HepG2 (cell line): ENCODE measurements around the gene PEPD. TPM values are rescaled to one million over a fixed set of nuclear protein-coding genes. Genes with fewer than 3 reads are reported as not detected.
A peak's percentile ranks its signal among the peaks of the same experiment; 100 is the strongest.

ENCODE experiments used
- ATAC-seq: fragments of 200-7000 bp; cut with Tn5 transposase; 3 replicates; pipeline ENCODE4 v1.9.1; 2020; ENCODE audit warnings: mild to moderate bottlenecking, moderate library complexity
- BruUV-seq: library from RNA; stranded (reverse); fragments of 400-500 nt; replicated peaks from 2 replicates; lab custom pipeline; 2021; lab: Mats Ljungman, UMichigan
- CTCF ChIA-PET: fragments of 300-600 bp; formaldehyde crosslinking; extraction: SDS; loops from one replicate; lab custom pipeline; 2021; ENCODE audit warnings: low total read pairs, inconsistent platforms, low intra/inter-chr PET ratio; lab: Yijun Ruan, JAX
- POLR2A ChIA-PET: fragments of 350-600 bp; sonication (Branson Sonifier 250); formaldehyde crosslinking; loops from one replicate; lab custom pipeline; 2020; ENCODE audit warnings: antibody characterized with exemption, inconsistent platforms; lab: Yijun Ruan, JAX
- DNase-seq: peaks from one replicate; pipeline ENCODE4 v3.0.0-alpha.2; 2015; ENCODE audit warnings: low spot score
- FAIRE-seq: peaks from 3 replicates; lab custom pipeline; 2011; peaks lifted over from hg19 to GRCh38; lab: Jason Lieb, UNC
- H2AFZ ChIP-seq: one replicate; pipeline ENCODE4 v1.6.1; 2011; ENCODE audit warnings: low read length, inconsistent platforms
- H3K27ac ChIP-seq: fragments of 300-600 bp; 3 replicates; pipeline ENCODE4 v1.8.0; 2011; ENCODE audit warnings: mixed run types, mild to moderate bottlenecking, mixed read lengths, low read length, inconsistent platforms; ENCODE audit not compliant: insufficient read depth; ENCODE audit errors: extremely low read length
- H3K27me3 ChIP-seq, 2 experiments: fragments of 200-600 bp in 1 of 2; 2 replicates in 1 of 2; 3 replicates in 1 of 2; pipeline versions ENCODE4 v1.6.0 to v1.8.0; 2011; ENCODE audit warnings: low read length in 2 of 2, mild to moderate bottlenecking in 2 of 2, moderate library complexity in 2 of 2, inconsistent platforms in 1 of 2; ENCODE audit not compliant: insufficient read depth in 2 of 2, control insufficient read depth in 1 of 2
- H3K36me3 ChIP-seq, 2 experiments: fragments of 200-600 bp in 1 of 2; replicated peaks in 1 of 2; 2 replicates in 1 of 2; 3 replicates in 1 of 2; pipeline versions ENCODE4 v1.5.1 to v1.8.0; 2011; ENCODE audit warnings: low read length in 2 of 2, inconsistent platforms in 1 of 2; ENCODE audit not compliant: insufficient read depth in 2 of 2, control insufficient read depth in 1 of 2
- H3K4me1 ChIP-seq: 2 replicates; pipeline ENCODE4 v1.5.1; 2012; ENCODE audit warnings: low read length, inconsistent platforms; ENCODE audit not compliant: insufficient read depth
- H3K4me2 ChIP-seq: 2 replicates; pipeline ENCODE4 v1.6.0; 2011; ENCODE audit warnings: low read depth, low read length, inconsistent platforms
- H3K4me3 ChIP-seq, 3 experiments: fragments of 200-600 bp in 1 of 3; sonication (generic), shearing (Covaris generic) in 1 of 3; replicated peaks in 1 of 3; 2 replicates each; pipeline ENCODE4 v1.5.1; 2011 to 2016; ENCODE audit warnings: low read length in 3 of 3, inconsistent platforms in 2 of 3, low read depth in 2 of 3, mild to moderate bottlenecking in 2 of 3, control low read depth in 1 of 3, mixed read lengths in 1 of 3; ENCODE audit not compliant: insufficient read depth in 1 of 3
- H3K79me2 ChIP-seq: one replicate; pipeline ENCODE4 v1.6.1; 2011; ENCODE audit warnings: low read length, inconsistent platforms; ENCODE audit not compliant: insufficient read depth
- H3K9ac ChIP-seq: 2 replicates; pipeline ENCODE4 v1.6.0; 2011; ENCODE audit warnings: mild to moderate bottlenecking, low read depth, low read length, inconsistent platforms; ENCODE audit not compliant: insufficient read depth
- H3K9me3 ChIP-seq: 2 replicates; pipeline ENCODE4 v1.5.1; 2012; ENCODE audit warnings: mild to moderate bottlenecking, low read length
- H4K20me1 ChIP-seq: 2 replicates; pipeline ENCODE4 v1.6.0; 2011; ENCODE audit warnings: inconsistent platforms, mild to moderate bottlenecking, low read length, moderate library complexity; ENCODE audit not compliant: insufficient read depth
- ATAD3A ChIP-seq: sonication (generic); formaldehyde crosslinking; IDR thresholded peaks from 2 replicates; pipeline ENCODE4 v1.4.0; 2020; ENCODE audit warnings: missing genetic modification reagents
- MEIS2 ChIP-seq: sonication (generic); formaldehyde crosslinking; IDR thresholded peaks from 2 replicates; pipeline ENCODE4 v1.9.0; 2021; ENCODE audit warnings: mild to moderate bottlenecking, missing genetic modification reagents
- NFKB2 ChIP-seq: sonication (generic); formaldehyde crosslinking; IDR thresholded peaks from 2 replicates; pipeline ENCODE4 v1.4.0; 2020; ENCODE audit warnings: missing genetic modification reagents, borderline replicate concordance
- RBM22 ChIP-seq: fragments of 200-400 bp; formaldehyde crosslinking; optimal IDR thresholded peaks from 2 replicates; pipeline ENCODE3; 2017; ENCODE audit warnings: mild to moderate bottlenecking, low read length, moderate library complexity
- RXRA ChIP-seq: sonication (generic); formaldehyde crosslinking; IDR thresholded peaks from 2 replicates; pipeline ENCODE4 v1.5.1; 2020; ENCODE audit warnings: missing genetic modification reagents
- ZNF138 ChIP-seq: sonication (generic); formaldehyde crosslinking; IDR thresholded peaks from 2 replicates; pipeline ENCODE4 v1.5.0; 2020; ENCODE audit warnings: mild to moderate bottlenecking, low read depth, missing genetic modification reagents
- ZNF3 ChIP-seq: IDR thresholded peaks from 2 replicates; pipeline ENCODE4 v1.7.0; 2017; ENCODE audit warnings: inconsistent platforms
- ZNF501 ChIP-seq: sonication (generic); formaldehyde crosslinking; IDR thresholded peaks from 2 replicates; pipeline ENCODE4 v1.5.1; 2020; ENCODE audit warnings: mild to moderate bottlenecking, moderate library complexity, missing genetic modification reagents
- WGBS: methylation state at CpG from one replicate; pipeline ENCODE4 v1.1.6; 2017; ENCODE audit warnings: low lambda C conversion rate; 5-methylcytosine and 5-hydroxymethylcytosine counted together
- in situ Hi-C: cut with HindIII; loops from 2 replicates; pipeline ENCODE4 v1.10.0; 2017; ENCODE audit warnings: low pct_unique_long_range_greater_than_20kb; ENCODE audit not compliant: extremely low pct_ligation_motif_present
- intact Hi-C: fragments of 100-400 bp; cut with micrococcal nuclease; formaldehyde crosslinking; loops from one replicate; pipeline ENCODE4 v1.10.0; 2022; ENCODE audit not compliant: unreplicated experiment
- polyA plus RNA-seq, 8 experiments: library from polyadenylated mRNA; depleted of rRNA in 3 of 8; stranded (reverse) in 7 of 8; unstranded in 1 of 8; fragments of >200 nt; fragmentation: Illumina TruSeq in 4 of 8; extraction: Trizol in 4 of 8; gene quantifications; 2 replicates each; pipeline versions ENCODE4 v1.2.1 to v1.2.3, GENCODE V29; 2011 to 2016; ENCODE audit warnings: low read depth in 4 of 8, missing spikeins in 1 of 8, mixed read lengths in 1 of 8; ENCODE audit not compliant: insufficient read depth in 1 of 8
- total RNA-seq, 5 experiments: library from RNA; depleted of rRNA; stranded (reverse); fragments of >200 nt; fragmentation: Illumina TruSeq; extraction: Trizol; gene quantifications; 2 replicates each; pipeline ENCODE4 v1.2.3, GENCODE V29; 2016; ENCODE audit warnings: low read depth in 1 of 5
- TF ChIP-seq, protein P1 (sequence below), 2 experiments: sonication (generic) in 1 of 2; formaldehyde crosslinking in 1 of 2; IDR thresholded peaks; 2 replicates each; pipeline versions ENCODE4 v1.5.1 to v1.6.1; 2011 to 2020; ENCODE audit warnings: borderline replicate concordance in 1 of 2, low read depth in 1 of 2, low read length in 1 of 2, mild to moderate bottlenecking in 1 of 2, missing genetic modification reagents in 1 of 2, moderate library complexity in 1 of 2
- TF ChIP-seq, protein P2 (sequence below): sonication (generic); formaldehyde crosslinking; conservative IDR thresholded peaks from 2 replicates; pipeline ENCODE4 v1.4.0; 2020; ENCODE audit warnings: missing genetic modification reagents
- TF ChIP-seq, protein P3 (sequence below): IDR thresholded peaks from 2 replicates; pipeline ENCODE4 v1.6.1; 2016; ENCODE audit warnings: low read depth

PEPD gene
- total and polyA plus RNA-seq, 2 of the 13 experiments (the other 11 are each of a cell fraction or from before 2014, with no cell fraction given), result 60.7 to 75.1 TPM

DNA sequence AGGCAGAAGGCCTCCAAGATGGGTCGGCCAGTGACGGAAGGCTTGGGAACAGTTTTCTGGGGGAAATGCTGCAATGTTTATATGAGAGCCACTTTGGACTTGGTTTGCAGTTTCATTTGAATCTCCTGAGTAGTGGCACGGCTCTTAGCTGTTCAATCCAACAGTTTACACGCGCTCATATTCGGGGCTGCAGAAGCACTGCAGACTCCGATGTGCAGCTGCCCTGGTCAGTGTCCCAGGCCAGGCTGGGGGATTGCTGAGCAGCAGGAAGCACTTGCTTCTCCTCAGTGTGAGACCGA, 116.4 kb downstream of the PEPD start:
- 88% methylated on average over 3 of the region's 8 CpGs for WGBS
- intact Hi-C loops (no loop called here), in situ Hi-C loops (no loop called here)
- Histone ChIP-seq H3K27ac (peak overlapping the region; percentile 17), H4K20me1 (no peaks in the 10 kb centered on the region), H3K79me2 (no peaks in the 10 kb centered on the region), H3K9me3 (no peaks in the 10 kb centered on the region), H3K27me3 (no peaks in the 10 kb centered on the region), H3K4me2 (no peak overlapping the region), H3K9ac (no peak overlapping the region), H2AFZ (no peak overlapping the region), H3K36me3 (0 out of 5 replicates have a peak, but pooled peaks cover 0 to 3% of the 10 kb centered on the region in 2 experiments), H3K4me1 (peaks cover 67% of the 10 kb centered on the region), H3K4me3 (no peak overlapping the region)
- no TSS peak for BruUV-seq
- FAIRE-seq (no peak), ATAC-seq (no peak), DNase-seq (no peak)
- POLR2A ChIA-PET, result interaction anchor here (2.1 to 2.5 kb wide), 5 partner anchors 8 to 228 kb away, joined by 6 to 11 read pairs (median 8); partner anchors contain the start of gene CEBPA
- CTCF ChIA-PET, result interaction anchor here (2.4 kb wide), 1 partner anchor 169 kb away, joined by 10 read pairs; no protein-coding TSS in a partner anchor
- TF ChIP-seq MEIS2 (no peak), ZNF138 (CRISPR knock-in tag) (no peak), NFKB2 (no peak), ZNF501 (0 out of 2 replicates have a peak, but pooled peaks have one; percentile 8), ATAD3A (CRISPR knock-in tag) (no peak), ZNF3 (CRISPR knock-in tag) (no peak), RBM22 (peak; percentile 18), RXRA (CRISPR knock-in tag) (no peak)
- TF ChIP-seq, protein P1, sequence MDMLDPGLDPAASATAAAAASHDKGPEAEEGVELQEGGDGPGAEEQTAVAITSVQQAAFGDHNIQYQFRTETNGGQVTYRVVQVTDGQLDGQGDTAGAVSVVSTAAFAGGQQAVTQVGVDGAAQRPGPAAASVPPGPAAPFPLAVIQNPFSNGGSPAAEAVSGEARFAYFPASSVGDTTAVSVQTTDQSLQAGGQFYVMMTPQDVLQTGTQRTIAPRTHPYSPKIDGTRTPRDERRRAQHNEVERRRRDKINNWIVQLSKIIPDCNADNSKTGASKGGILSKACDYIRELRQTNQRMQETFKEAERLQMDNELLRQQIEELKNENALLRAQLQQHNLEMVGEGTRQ (IDR thresholded peaks at IDR 0.05; ENCODE audit: low read depth, low read length), result no peak
- TF ChIP-seq, protein P1 (CRISPR knock-in tag; IDR thresholded peaks at IDR 0.05; ENCODE audit: borderline replicate concordance), result no peak
- TF ChIP-seq, protein P2, sequence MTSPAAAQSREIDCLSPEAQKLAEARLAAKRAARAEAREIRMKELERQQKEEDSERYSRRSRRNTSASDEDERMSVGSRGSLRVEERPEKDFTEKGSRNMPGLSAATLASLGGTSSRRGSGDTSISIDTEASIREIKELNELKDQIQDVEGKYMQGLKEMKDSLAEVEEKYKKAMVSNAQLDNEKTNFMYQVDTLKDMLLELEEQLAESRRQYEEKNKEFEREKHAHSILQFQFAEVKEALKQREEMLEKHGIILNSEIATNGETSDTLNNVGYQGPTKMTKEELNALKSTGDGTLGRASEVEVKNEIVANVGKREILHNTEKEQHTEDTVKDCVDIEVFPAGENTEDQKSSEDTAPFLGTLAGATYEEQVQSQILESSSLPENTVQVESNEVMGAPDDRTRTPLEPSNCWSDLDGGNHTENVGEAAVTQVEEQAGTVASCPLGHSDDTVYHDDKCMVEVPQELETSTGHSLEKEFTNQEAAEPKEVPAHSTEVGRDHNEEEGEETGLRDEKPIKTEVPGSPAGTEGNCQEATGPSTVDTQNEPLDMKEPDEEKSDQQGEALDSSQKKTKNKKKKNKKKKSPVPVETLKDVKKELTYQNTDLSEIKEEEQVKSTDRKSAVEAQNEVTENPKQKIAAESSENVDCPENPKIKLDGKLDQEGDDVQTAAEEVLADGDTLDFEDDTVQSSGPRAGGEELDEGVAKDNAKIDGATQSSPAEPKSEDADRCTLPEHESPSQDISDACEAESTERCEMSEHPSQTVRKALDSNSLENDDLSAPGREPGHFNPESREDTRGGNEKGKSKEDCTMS (CRISPR knock-in tag), result no peak
- TF ChIP-seq, protein P3, sequence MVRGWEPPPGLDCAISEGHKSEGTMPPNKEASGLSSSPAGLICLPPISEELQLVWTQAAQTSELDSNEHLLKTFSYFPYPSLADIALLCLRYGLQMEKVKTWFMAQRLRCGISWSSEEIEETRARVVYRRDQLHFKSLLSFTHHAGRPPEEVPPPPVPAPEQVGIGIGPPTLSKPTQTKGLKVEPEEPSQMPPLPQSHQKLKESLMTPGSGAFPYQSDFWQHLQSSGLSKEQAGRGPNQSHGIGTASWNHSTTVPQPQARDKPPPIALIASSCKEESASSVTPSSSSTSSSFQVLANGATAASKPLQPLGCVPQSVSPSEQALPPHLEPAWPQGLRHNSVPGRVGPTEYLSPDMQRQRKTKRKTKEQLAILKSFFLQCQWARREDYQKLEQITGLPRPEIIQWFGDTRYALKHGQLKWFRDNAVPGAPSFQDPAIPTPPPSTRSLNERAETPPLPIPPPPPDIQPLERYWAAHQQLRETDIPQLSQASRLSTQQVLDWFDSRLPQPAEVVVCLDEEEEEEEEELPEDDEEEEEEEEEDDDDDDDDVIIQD (CRISPR knock-in tag), result no peak
